Upper lobe of left lung (tissue), 4 donors: ENCODE results near the gene SLIT1.

Experiments used
- CTCF ChIP-seq, 6 experiments: fragments of 450-650 bp in 4 of 6; fragments of 200-600 bp in 2 of 6; sonication (generic) in 2 of 6; IDR thresholded peaks; one replicate each; pipeline ENCODE4 v1.5.1; 2016 to 2019; ENCODE audit warnings: antibody characterized with exemption in 6 of 6
- POLR2A ChIP-seq, 4 donors: fragments of 450-650 bp; IDR thresholded peaks; one replicate each; pipeline ENCODE4 v1.5.1; 2016 to 2017; ENCODE audit warnings: antibody characterized with exemption in 4 of 4, mild to moderate bottlenecking in 2 of 4

- TF ChIP-seq CTCF (IDR thresholded peaks at IDR 0.05) (no peak), POLR2A (IDR thresholded peaks at IDR 0.05) (no peak)
Observed at GRCh38 chr10:97101166-97101940, 84.4 kb downstream of the SLIT1 start.
